Breast epithelium (tissue), 3 donors: Measurements from ENCODE around the gene CIAPIN1.

ENCODE experiments used
- CTCF ChIP-seq, 3 donors: fragments of 450-650 bp; IDR thresholded peaks; one replicate each; pipeline ENCODE4 v1.5.1; 2016 to 2017; ENCODE audit warnings: antibody characterized with exemption in 3 of 3, mild to moderate bottlenecking in 3 of 3, moderate library complexity in 3 of 3
- POLR2A ChIP-seq: fragments of 450-650 bp; IDR thresholded peaks from one replicate; pipeline ENCODE4 v1.6.1; 2016; ENCODE audit warnings: antibody characterized with exemption, mild to moderate bottlenecking, moderate library complexity
- POLR2AphosphoS5 ChIP-seq, 3 donors: sonication (generic); formaldehyde crosslinking; IDR thresholded peaks; one replicate each; pipeline ENCODE4 v1.6.1; 2017; ENCODE audit warnings: antibody characterized with exemption in 3 of 3

- TF ChIP-seq POLR2A (no peak), CTCF (IDR thresholded peaks at IDR 0.05) (no peak), POLR2AphosphoS5 (IDR thresholded peaks at IDR 0.05) (no peak)
These were observed 50.4 kb downstream of the CIAPIN1 start for GRCh38 chr16:57396786-57397185.
